SK-N-SH (cell line): ENCODE data around the gene YAP1. TPM values are rescaled to one million over a fixed set of nuclear protein-coding genes. Genes with fewer than 3 reads are reported as not detected.

ENCODE experiments used
- CTCF ChIA-PET: fragments of 300-600, 350-600 bp; formaldehyde crosslinking; extraction: SDS; loops from one replicate; lab custom pipeline; 2021; lab: Yijun Ruan, JAX
- POLR2A ChIA-PET: fragments of 350-600 bp; sonication (Branson Sonifier 250); formaldehyde crosslinking; extraction: SDS; loops from one replicate; lab custom pipeline; 2020; ENCODE audit warnings: antibody characterized with exemption, inconsistent platforms; lab: Yijun Ruan, JAX
- DNase-seq: peaks from one replicate; pipeline ENCODE4 v3.0.0; 2012
- H2AFZ ChIP-seq: fragments of 200-600 bp; sonication (generic); 2 replicates; pipeline ENCODE4 v1.8.1; 2016; ENCODE audit warnings: antibody characterized with exemption, mild to moderate bottlenecking, low read depth
- H3F3A ChIP-seq: fragments of 200-600 bp; sonication (generic); replicated peaks from 2 replicates; pipeline ENCODE3; 2016; ENCODE audit warnings: antibody characterized with exemption, mild to moderate bottlenecking; ENCODE audit not compliant: insufficient read depth
- H3K27ac ChIP-seq, 2 experiments: fragments of 200-500 bp in 1 of 2; fragments of 200-600 bp in 1 of 2; sonication (Bioruptor generic) in 1 of 2; sonication (generic), shearing (Covaris generic) in 1 of 2; 2 replicates each; pipeline versions ENCODE4 v1.5.1 to v1.6.1; 2014 to 2016; ENCODE audit warnings: low read depth in 2 of 2, inconsistent platforms in 1 of 2, low read length in 1 of 2, mild to moderate bottlenecking in 1 of 2, mixed read lengths in 1 of 2
- H3K27me3 ChIP-seq: fragments of 200-600 bp; sonication (generic), shearing (Covaris generic); 2 replicates; pipeline ENCODE4 v1.6.1; 2016; ENCODE audit warnings: mixed run types; ENCODE audit not compliant: insufficient read depth
- H3K36me3 ChIP-seq, 2 experiments: fragments of 200-500 bp in 1 of 2; fragments of 200-600 bp in 1 of 2; sonication (Bioruptor generic) in 1 of 2; sonication (generic) in 1 of 2; replicated peaks in 1 of 2; 2 replicates each; pipeline versions ENCODE3 to v1.5.1; 2014 to 2016; ENCODE audit warnings: low read length in 1 of 2, mild to moderate bottlenecking in 1 of 2; ENCODE audit not compliant: insufficient read depth in 2 of 2, control insufficient read depth in 1 of 2
- H3K4me1 ChIP-seq, 2 experiments: fragments of 200-500 bp in 1 of 2; fragments of 200-600 bp in 1 of 2; sonication (Bioruptor generic) in 1 of 2; sonication (generic), shearing (Covaris generic) in 1 of 2; 2 replicates each; pipeline versions ENCODE4 v1.5.1 to v1.6.1; 2014 to 2016; ENCODE audit warnings: low read depth in 1 of 2, low read length in 1 of 2, mixed run types in 1 of 2; ENCODE audit not compliant: insufficient read depth in 2 of 2, control insufficient read depth in 1 of 2
- H3K4me2 ChIP-seq: fragments of 200-600 bp; sonication (generic), shearing (Covaris generic); 2 replicates; pipeline ENCODE4 v1.6.1; 2017; ENCODE audit warnings: mixed run types
- H3K4me3 ChIP-seq, 2 experiments: fragments of 200-500 bp in 1 of 2; fragments of 200-600 bp in 1 of 2; sonication (Bioruptor generic) in 1 of 2; sonication (generic), shearing (Covaris generic) in 1 of 2; 2 replicates each; pipeline versions ENCODE4 v1.5.1 to v1.8.1; 2014 to 2016; ENCODE audit warnings: low read depth in 2 of 2, inconsistent platforms in 1 of 2, low read length in 1 of 2, mild to moderate bottlenecking in 1 of 2, mixed read lengths in 1 of 2, moderate library complexity in 1 of 2
- H3K79me2 ChIP-seq: fragments of 200-600 bp; sonication (generic); 2 replicates; pipeline ENCODE4 v1.8.1; 2017; ENCODE audit warnings: mild to moderate bottlenecking; ENCODE audit not compliant: insufficient read depth
- H3K9ac ChIP-seq: fragments of 200-600 bp; sonication (generic); 2 replicates; pipeline ENCODE4 v1.6.1; 2017; ENCODE audit warnings: mixed run types
- H3K9me2 ChIP-seq: fragments of 200-600 bp; sonication (generic); 2 replicates; pipeline ENCODE4 v1.6.1; 2017; ENCODE audit warnings: mixed run types
- H3K9me3 ChIP-seq: fragments of 200-600 bp; sonication (generic); 2 replicates; pipeline ENCODE4 v1.6.1; 2017; ENCODE audit warnings: mixed run types, mild to moderate bottlenecking, moderate library complexity
- H4K20me1 ChIP-seq: fragments of 200-600 bp; sonication (generic); 2 replicates; pipeline ENCODE4 v1.6.1; 2017; ENCODE audit warnings: mild to moderate bottlenecking, mixed run types; ENCODE audit not compliant: insufficient read depth
- CHD2 ChIP-seq: fragments of 150-350 bp; IDR thresholded peaks from 2 replicates; pipeline ENCODE4 v1.6.1; 2018; ENCODE audit warnings: low read length; ENCODE audit not compliant: partially characterized antibody
- ELF1 ChIP-seq: IDR thresholded peaks from 2 replicates; pipeline ENCODE4 v1.4.0; 2012
- FOXJ3 ChIP-seq: sonication (generic); formaldehyde crosslinking; IDR thresholded peaks from 2 replicates; pipeline ENCODE4 v1.5.1; 2020; ENCODE audit warnings: mild to moderate bottlenecking, missing genetic modification reagents
- FOXM1 ChIP-seq: IDR thresholded peaks from 2 replicates; pipeline ENCODE4 v1.4.0; 2012; ENCODE audit warnings: low read depth, mild to moderate bottlenecking
- GABPA ChIP-seq: IDR thresholded peaks from 2 replicates; pipeline ENCODE4 v1.4.0; 2012; ENCODE audit warnings: low read depth, mild to moderate bottlenecking
- GATA2 ChIP-seq: sonication (generic); formaldehyde crosslinking; IDR thresholded peaks from 2 replicates; pipeline ENCODE4 v1.5.0; 2020; ENCODE audit warnings: mild to moderate bottlenecking, missing genetic modification reagents
- JUND ChIP-seq: IDR thresholded peaks from 2 replicates; pipeline ENCODE4 v1.4.0; 2012
- MEF2A ChIP-seq: IDR thresholded peaks from 2 replicates; pipeline ENCODE4 v1.4.0; 2012; ENCODE audit warnings: low read depth, borderline replicate concordance
- MXI1 ChIP-seq: IDR thresholded peaks from 2 replicates; pipeline ENCODE4 v1.6.1; 2012; ENCODE audit warnings: mild to moderate bottlenecking, low read depth, low read length, improper control_type of control experiment
- NFIC ChIP-seq: IDR thresholded peaks from 2 replicates; pipeline ENCODE4 v1.4.0; 2012; ENCODE audit warnings: borderline replicate concordance
- NRF1 ChIP-seq: IDR thresholded peaks from 2 replicates; pipeline ENCODE4 v1.6.1; 2012; ENCODE audit warnings: low read depth, mild to moderate bottlenecking, low read length
- RAD21 ChIP-seq: IDR thresholded peaks from 2 replicates; pipeline ENCODE4 v1.6.1; 2012; ENCODE audit warnings: mild to moderate bottlenecking, low read length
- RCOR1 ChIP-seq: fragments of 150-350 bp; IDR thresholded peaks from 2 replicates; pipeline ENCODE4 v1.6.1; 2017; ENCODE audit warnings: antibody characterized with exemption, low read length
- SIN3A ChIP-seq: IDR thresholded peaks from 2 replicates; pipeline ENCODE4 v1.6.1; 2012; ENCODE audit warnings: low read depth, mild to moderate bottlenecking, low read length, moderate library complexity, borderline replicate concordance
- TAF1 ChIP-seq: IDR thresholded peaks from 2 replicates; pipeline ENCODE4 v1.6.1; 2012; ENCODE audit warnings: low read depth, mild to moderate bottlenecking, low read length, moderate library complexity, borderline replicate concordance
- TEAD4 ChIP-seq: IDR thresholded peaks from 2 replicates; pipeline ENCODE4 v1.4.0; 2012; ENCODE audit warnings: mild to moderate bottlenecking, borderline replicate concordance; ENCODE audit not compliant: insufficient read depth
- YY1 ChIP-seq: IDR thresholded peaks from 2 replicates; pipeline ENCODE4 v1.4.0; 2012; ENCODE audit warnings: low read depth, mild to moderate bottlenecking
- WGBS: methylation state at CpG from one replicate; pipeline ENCODE4 v1.1.6; 2017; ENCODE audit warnings: low lambda C conversion rate; 5-methylcytosine and 5-hydroxymethylcytosine counted together
- polyA plus RNA-seq, 3 experiments: library from polyadenylated mRNA; depleted of rRNA; stranded (reverse); fragments of >200 nt; gene quantifications; 2 replicates each; pipeline ENCODE4 v1.2.3, GENCODE V29; 2012
- TF ChIP-seq, protein P1 (sequence below): IDR thresholded peaks from 2 replicates; pipeline ENCODE4 v1.4.0; 2012; ENCODE audit warnings: low read depth
- TF ChIP-seq, protein P2 (sequence below): fragments of 200-600 bp; sonication (generic); IDR thresholded peaks from 2 replicates; pipeline ENCODE4 v1.6.1; 2017; ENCODE audit warnings: antibody characterized with exemption, mild to moderate bottlenecking, moderate library complexity
- TF ChIP-seq, protein P3 (sequence below): IDR thresholded peaks from 2 replicates; pipeline ENCODE4 v1.6.1; 2012; ENCODE audit warnings: mild to moderate bottlenecking, low read depth, low read length, moderate library complexity
- TF ChIP-seq, protein P4 (sequence below): IDR thresholded peaks from 2 replicates; pipeline ENCODE4; 2012
- TF ChIP-seq, protein P5 (sequence below): IDR thresholded peaks from 2 replicates; pipeline ENCODE4 v1.4.0; 2012; ENCODE audit warnings: low read depth, borderline replicate concordance
- TF ChIP-seq, protein P6 (sequence below): fragments of 150-350 bp; IDR thresholded peaks from 2 replicates; pipeline ENCODE4 v1.6.1; 2016; ENCODE audit warnings: mild to moderate bottlenecking, low read depth, low read length
- TF ChIP-seq, protein P7 (sequence below): fragments of 150-350 bp; IDR thresholded peaks from 2 replicates; pipeline ENCODE4 v1.6.1; 2017; ENCODE audit warnings: antibody characterized with exemption, low read length, low read depth, borderline replicate concordance

The YAP1 gene
- polyA plus RNA-seq, 1 of the 3 experiments (the other 2 are of a cell fraction), result 53.2 TPM

DNA sequence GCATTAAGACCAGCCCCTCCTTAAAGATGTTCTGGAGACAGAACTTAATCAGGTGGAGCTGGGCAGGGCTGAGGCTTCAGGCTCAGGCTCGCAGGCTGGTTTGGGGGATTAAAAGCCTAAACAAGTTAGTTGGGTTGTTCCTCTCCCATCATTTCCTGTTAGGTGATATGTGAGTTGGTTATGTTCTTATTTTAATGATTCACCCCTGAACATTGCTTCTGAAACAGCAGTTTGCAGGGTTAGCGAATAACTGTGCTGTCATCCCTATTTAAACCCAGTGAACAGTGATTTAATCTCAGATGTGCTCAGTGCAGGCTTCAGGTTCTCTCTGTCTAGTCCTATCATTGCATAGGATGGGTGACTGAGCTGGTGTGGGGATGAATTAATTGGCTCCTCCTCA is 159.7 kb downstream of the YAP1 start:
- Histone ChIP-seq H3K9me2 (no peaks in the 10 kb centered on the region), H3K9ac (no peak overlapping the region), H3K27ac (peak overlapping the region in 1 of 2 experiments; percentile 29; a peak in 1 of 4 replicates), H3K79me2 (no peaks in the 10 kb centered on the region), H3K9me3 (no peaks in the 10 kb centered on the region), H3K36me3 (no peaks in the 10 kb centered on the region), H3K4me1 (peaks cover 6 to 32% of the 10 kb centered on the region in 2 experiments), H3F3A (peaks cover 43% of the 10 kb centered on the region), H2AFZ (no peak overlapping the region), H3K4me3 (no peak overlapping the region), H4K20me1 (no peaks in the 10 kb centered on the region), H3K27me3 (no peaks in the 10 kb centered on the region), H3K4me2 (peak overlapping the region; percentile 73; the same call in 1 of the 2 replicates)
- no peak for DNase-seq
- ChIA-PET CTCF (interaction anchor here (1.3 to 3.3 kb wide), 3 partner anchors 18 to 226 kb away, joined by 6 to 14 read pairs (median 7); no protein-coding TSS in a partner anchor), POLR2A (no interaction called here)
- WGBS, result 42% methylated on average over 2 of the region's 2 CpGs
- no peak for TF ChIP-seq FOXJ3
- TF ChIP-seq TAF1, result no peak
- TF ChIP-seq NRF1, result no peak
- TF ChIP-seq MXI1, result no peak
- no peak for TF ChIP-seq SIN3A
- no peak for TF ChIP-seq RCOR1
- TF ChIP-seq, protein P1, sequence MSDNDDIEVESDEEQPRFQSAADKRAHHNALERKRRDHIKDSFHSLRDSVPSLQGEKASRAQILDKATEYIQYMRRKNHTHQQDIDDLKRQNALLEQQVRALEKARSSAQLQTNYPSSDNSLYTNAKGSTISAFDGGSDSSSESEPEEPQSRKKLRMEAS, result no peak
- TF ChIP-seq NFIC, result no peak
- no peak for TF ChIP-seq ELF1
- no peak for TF ChIP-seq RAD21
- TF ChIP-seq GABPA, result no peak
- TF ChIP-seq YY1, result no peak
- TF ChIP-seq, protein P2, sequence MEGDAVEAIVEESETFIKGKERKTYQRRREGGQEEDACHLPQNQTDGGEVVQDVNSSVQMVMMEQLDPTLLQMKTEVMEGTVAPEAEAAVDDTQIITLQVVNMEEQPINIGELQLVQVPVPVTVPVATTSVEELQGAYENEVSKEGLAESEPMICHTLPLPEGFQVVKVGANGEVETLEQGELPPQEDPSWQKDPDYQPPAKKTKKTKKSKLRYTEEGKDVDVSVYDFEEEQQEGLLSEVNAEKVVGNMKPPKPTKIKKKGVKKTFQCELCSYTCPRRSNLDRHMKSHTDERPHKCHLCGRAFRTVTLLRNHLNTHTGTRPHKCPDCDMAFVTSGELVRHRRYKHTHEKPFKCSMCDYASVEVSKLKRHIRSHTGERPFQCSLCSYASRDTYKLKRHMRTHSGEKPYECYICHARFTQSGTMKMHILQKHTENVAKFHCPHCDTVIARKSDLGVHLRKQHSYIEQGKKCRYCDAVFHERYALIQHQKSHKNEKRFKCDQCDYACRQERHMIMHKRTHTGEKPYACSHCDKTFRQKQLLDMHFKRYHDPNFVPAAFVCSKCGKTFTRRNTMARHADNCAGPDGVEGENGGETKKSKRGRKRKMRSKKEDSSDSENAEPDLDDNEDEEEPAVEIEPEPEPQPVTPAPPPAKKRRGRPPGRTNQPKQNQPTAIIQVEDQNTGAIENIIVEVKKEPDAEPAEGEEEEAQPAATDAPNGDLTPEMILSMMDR, result no peak
- TF ChIP-seq, protein P3, sequence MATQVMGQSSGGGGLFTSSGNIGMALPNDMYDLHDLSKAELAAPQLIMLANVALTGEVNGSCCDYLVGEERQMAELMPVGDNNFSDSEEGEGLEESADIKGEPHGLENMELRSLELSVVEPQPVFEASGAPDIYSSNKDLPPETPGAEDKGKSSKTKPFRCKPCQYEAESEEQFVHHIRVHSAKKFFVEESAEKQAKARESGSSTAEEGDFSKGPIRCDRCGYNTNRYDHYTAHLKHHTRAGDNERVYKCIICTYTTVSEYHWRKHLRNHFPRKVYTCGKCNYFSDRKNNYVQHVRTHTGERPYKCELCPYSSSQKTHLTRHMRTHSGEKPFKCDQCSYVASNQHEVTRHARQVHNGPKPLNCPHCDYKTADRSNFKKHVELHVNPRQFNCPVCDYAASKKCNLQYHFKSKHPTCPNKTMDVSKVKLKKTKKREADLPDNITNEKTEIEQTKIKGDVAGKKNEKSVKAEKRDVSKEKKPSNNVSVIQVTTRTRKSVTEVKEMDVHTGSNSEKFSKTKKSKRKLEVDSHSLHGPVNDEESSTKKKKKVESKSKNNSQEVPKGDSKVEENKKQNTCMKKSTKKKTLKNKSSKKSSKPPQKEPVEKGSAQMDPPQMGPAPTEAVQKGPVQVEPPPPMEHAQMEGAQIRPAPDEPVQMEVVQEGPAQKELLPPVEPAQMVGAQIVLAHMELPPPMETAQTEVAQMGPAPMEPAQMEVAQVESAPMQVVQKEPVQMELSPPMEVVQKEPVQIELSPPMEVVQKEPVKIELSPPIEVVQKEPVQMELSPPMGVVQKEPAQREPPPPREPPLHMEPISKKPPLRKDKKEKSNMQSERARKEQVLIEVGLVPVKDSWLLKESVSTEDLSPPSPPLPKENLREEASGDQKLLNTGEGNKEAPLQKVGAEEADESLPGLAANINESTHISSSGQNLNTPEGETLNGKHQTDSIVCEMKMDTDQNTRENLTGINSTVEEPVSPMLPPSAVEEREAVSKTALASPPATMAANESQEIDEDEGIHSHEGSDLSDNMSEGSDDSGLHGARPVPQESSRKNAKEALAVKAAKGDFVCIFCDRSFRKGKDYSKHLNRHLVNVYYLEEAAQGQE, result no peak
- TF ChIP-seq JUND, result peak; percentile 38; the same call in 1 of the 2 replicates
- no peak for TF ChIP-seq CHD2
- TF ChIP-seq MEF2A, result no peak
- TF ChIP-seq, protein P4, sequence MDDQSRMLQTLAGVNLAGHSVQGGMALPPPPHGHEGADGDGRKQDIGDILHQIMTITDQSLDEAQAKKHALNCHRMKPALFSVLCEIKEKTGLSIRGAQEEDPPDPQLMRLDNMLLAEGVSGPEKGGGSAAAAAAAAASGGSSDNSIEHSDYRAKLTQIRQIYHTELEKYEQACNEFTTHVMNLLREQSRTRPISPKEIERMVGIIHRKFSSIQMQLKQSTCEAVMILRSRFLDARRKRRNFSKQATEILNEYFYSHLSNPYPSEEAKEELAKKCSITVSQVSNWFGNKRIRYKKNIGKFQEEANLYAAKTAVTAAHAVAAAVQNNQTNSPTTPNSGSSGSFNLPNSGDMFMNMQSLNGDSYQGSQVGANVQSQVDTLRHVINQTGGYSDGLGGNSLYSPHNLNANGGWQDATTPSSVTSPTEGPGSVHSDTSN, result peak; percentile 57
- no peak for TF ChIP-seq FOXM1
- TF ChIP-seq, protein P5, sequence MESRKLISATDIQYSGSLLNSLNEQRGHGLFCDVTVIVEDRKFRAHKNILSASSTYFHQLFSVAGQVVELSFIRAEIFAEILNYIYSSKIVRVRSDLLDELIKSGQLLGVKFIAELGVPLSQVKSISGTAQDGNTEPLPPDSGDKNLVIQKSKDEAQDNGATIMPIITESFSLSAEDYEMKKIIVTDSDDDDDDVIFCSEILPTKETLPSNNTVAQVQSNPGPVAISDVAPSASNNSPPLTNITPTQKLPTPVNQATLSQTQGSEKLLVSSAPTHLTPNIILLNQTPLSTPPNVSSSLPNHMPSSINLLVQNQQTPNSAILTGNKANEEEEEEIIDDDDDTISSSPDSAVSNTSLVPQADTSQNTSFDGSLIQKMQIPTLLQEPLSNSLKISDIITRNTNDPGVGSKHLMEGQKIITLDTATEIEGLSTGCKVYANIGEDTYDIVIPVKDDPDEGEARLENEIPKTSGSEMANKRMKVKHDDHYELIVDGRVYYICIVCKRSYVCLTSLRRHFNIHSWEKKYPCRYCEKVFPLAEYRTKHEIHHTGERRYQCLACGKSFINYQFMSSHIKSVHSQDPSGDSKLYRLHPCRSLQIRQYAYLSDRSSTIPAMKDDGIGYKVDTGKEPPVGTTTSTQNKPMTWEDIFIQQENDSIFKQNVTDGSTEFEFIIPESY, result no peak
- TF ChIP-seq TEAD4, result no peak
- TF ChIP-seq, protein P6, sequence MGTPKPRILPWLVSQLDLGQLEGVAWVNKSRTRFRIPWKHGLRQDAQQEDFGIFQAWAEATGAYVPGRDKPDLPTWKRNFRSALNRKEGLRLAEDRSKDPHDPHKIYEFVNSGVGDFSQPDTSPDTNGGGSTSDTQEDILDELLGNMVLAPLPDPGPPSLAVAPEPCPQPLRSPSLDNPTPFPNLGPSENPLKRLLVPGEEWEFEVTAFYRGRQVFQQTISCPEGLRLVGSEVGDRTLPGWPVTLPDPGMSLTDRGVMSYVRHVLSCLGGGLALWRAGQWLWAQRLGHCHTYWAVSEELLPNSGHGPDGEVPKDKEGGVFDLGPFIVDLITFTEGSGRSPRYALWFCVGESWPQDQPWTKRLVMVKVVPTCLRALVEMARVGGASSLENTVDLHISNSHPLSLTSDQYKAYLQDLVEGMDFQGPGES, result no peak
- TF ChIP-seq, protein P7, sequence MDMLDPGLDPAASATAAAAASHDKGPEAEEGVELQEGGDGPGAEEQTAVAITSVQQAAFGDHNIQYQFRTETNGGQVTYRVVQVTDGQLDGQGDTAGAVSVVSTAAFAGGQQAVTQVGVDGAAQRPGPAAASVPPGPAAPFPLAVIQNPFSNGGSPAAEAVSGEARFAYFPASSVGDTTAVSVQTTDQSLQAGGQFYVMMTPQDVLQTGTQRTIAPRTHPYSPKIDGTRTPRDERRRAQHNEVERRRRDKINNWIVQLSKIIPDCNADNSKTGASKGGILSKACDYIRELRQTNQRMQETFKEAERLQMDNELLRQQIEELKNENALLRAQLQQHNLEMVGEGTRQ, result no peak
- TF ChIP-seq GATA2 (CRISPR knock-in tag), result no peak
